Measurements from ENCODE around the gene SMURF2.

DNA sequence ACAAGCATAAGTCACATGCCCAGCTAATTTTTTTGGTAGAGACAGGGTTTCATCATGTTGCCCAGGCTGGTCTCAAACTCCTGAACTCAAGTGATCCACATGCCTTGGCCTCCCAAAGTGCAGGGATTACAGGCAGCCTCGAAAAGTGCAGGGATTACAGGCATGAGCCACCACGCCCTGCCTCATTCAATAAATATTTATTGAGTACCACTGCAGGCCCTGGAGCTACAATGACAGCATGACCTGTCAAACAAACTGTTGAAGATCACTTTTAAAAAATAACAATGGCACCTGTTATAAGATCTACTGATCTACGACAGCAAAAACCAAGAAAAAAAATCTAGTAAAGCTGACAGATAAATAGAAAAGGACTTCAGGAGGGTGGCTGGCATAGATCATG is 79.1 kb downstream of the SMURF2 start:
- TF ChIP-seq, protein P1, sequence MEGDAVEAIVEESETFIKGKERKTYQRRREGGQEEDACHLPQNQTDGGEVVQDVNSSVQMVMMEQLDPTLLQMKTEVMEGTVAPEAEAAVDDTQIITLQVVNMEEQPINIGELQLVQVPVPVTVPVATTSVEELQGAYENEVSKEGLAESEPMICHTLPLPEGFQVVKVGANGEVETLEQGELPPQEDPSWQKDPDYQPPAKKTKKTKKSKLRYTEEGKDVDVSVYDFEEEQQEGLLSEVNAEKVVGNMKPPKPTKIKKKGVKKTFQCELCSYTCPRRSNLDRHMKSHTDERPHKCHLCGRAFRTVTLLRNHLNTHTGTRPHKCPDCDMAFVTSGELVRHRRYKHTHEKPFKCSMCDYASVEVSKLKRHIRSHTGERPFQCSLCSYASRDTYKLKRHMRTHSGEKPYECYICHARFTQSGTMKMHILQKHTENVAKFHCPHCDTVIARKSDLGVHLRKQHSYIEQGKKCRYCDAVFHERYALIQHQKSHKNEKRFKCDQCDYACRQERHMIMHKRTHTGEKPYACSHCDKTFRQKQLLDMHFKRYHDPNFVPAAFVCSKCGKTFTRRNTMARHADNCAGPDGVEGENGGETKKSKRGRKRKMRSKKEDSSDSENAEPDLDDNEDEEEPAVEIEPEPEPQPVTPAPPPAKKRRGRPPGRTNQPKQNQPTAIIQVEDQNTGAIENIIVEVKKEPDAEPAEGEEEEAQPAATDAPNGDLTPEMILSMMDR (IDR thresholded peaks at IDR 0.05): no peak
- TF ChIP-seq POLR2A (IDR thresholded peaks at IDR 0.05): no peak

Data from breast epithelium (tissue), 3 donors.